GM23248 (cell line): Measurements from ENCODE around the gene RXRB.

ENCODE experiments used
- EZH2 ChIP-seq: fragments of 200-600 bp; sonication (generic); IDR thresholded peaks from 2 replicates; pipeline ENCODE4 v1.6.1; 2018; ENCODE audit warnings: antibody characterized with exemption, mild to moderate bottlenecking; ENCODE audit not compliant: insufficient read depth, poor library complexity, severe bottlenecking
- EZH2phosphoT487 ChIP-seq: fragments of 200-600 bp; sonication (generic); IDR thresholded peaks from 2 replicates; pipeline ENCODE4 v1.6.1; 2018; ENCODE audit warnings: antibody characterized with exemption, moderate library complexity, mild to moderate bottlenecking, low read depth; ENCODE audit not compliant: insufficient read depth

- no peak for TF ChIP-seq EZH2phosphoT487
- no peak for TF ChIP-seq EZH2
These were observed 3.6 kb upstream of the RXRB start for GRCh38 chr6:33204165-33204414.
